Measurements from ENCODE around the gene GRAP.
"Not testable (repeated sequence)": the region's sequence is repeated elsewhere in the genome, so short reads cannot be mapped to it uniquely, and the experiment has no call there.

DNA sequence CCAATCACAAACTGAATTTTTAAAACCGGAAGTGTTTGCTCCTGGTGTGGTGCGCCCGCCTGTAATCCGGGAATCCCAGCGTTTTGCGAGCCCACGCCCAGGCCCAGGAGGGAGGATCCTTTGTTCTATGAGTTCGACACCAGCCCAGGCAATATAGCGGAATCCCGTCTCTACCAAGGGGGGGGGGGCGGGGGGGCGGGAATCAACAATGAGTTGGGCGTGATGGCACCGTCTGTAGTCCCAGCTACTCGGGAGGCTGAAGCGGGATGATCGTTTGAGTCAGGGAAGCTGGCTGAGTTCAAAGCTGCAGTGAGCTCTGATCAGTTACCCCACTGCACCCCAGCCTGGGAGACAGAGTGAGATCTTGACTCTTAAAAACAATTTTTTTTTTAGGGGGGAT, 17.6 kb upstream of the GRAP start:
- TF ChIP-seq, protein P1, sequence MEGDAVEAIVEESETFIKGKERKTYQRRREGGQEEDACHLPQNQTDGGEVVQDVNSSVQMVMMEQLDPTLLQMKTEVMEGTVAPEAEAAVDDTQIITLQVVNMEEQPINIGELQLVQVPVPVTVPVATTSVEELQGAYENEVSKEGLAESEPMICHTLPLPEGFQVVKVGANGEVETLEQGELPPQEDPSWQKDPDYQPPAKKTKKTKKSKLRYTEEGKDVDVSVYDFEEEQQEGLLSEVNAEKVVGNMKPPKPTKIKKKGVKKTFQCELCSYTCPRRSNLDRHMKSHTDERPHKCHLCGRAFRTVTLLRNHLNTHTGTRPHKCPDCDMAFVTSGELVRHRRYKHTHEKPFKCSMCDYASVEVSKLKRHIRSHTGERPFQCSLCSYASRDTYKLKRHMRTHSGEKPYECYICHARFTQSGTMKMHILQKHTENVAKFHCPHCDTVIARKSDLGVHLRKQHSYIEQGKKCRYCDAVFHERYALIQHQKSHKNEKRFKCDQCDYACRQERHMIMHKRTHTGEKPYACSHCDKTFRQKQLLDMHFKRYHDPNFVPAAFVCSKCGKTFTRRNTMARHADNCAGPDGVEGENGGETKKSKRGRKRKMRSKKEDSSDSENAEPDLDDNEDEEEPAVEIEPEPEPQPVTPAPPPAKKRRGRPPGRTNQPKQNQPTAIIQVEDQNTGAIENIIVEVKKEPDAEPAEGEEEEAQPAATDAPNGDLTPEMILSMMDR (conservative IDR thresholded peaks at IDR 0.05) = not testable (repeated sequence)
- TF ChIP-seq ZFX (IDR thresholded peaks at IDR 0.05) = not testable (repeated sequence)
